Panc1 (cell line): ENCODE measurements around the gene SCFD1. TPM values are rescaled to one million over a fixed set of nuclear protein-coding genes. Genes with fewer than 3 reads are reported as not detected.

Source experiments
- ATAC-seq: fragments of 200-7000 bp; cut with Tn5 transposase; 2 replicates; pipeline ENCODE4 v1.9.1; 2020; ENCODE audit warnings: mild to moderate bottlenecking, moderate library complexity
- BruUV-seq: library from RNA; stranded (reverse); fragments of 400-500 nt; replicated peaks from 2 replicates; lab custom pipeline; 2021; lab: Mats Ljungman, UMichigan
- CTCF ChIA-PET: fragments of 300-600 bp; sonication (Branson Sonifier 250); formaldehyde crosslinking; loops from one replicate; lab custom pipeline; 2022; ENCODE audit warnings: antibody characterized with exemption; lab: Charles Lee
- POLR2A ChIA-PET: fragments of 300-600 bp; sonication (Branson Sonifier 250); formaldehyde crosslinking; loops from one replicate; lab custom pipeline; 2022; ENCODE audit warnings: antibody characterized with exemption; lab: Charles Lee
- DNase-seq: peaks from one replicate; pipeline ENCODE4 v3.0.0-alpha.2; 2010; ENCODE audit warnings: low read depth, low spot score
- H3K27ac ChIP-seq: 2 replicates; pipeline ENCODE4 v1.5.1; 2011; ENCODE audit warnings: mild to moderate bottlenecking, low read length, inconsistent platforms
- H3K27me3 ChIP-seq: fragments of 200-500 bp; sonication (Bioruptor generic); 2 replicates; pipeline ENCODE4 v1.6.0; 2014; ENCODE audit warnings: low read length, inconsistent platforms; ENCODE audit not compliant: control insufficient read depth, insufficient read depth
- H3K36me3 ChIP-seq: fragments of 200-500 bp; sonication (Bioruptor generic); 2 replicates; pipeline ENCODE4 v1.5.1; 2014; ENCODE audit warnings: inconsistent platforms, mild to moderate bottlenecking, low read length, moderate library complexity; ENCODE audit not compliant: control insufficient read depth, insufficient read depth
- H3K4me1 ChIP-seq: 2 replicates; pipeline ENCODE4 v1.5.1; 2011; ENCODE audit warnings: inconsistent platforms, mild to moderate bottlenecking, low read length, moderate library complexity; ENCODE audit not compliant: control insufficient read depth, insufficient read depth
- H3K4me3 ChIP-seq, 2 experiments: 2 replicates each; pipeline ENCODE4 v1.5.1; 2011 to 2012; ENCODE audit warnings: low read depth in 2 of 2, low read length in 2 of 2, mild to moderate bottlenecking in 2 of 2, inconsistent platforms in 1 of 2, moderate library complexity in 1 of 2
- H3K9me3 ChIP-seq: fragments of 200-500 bp; sonication (Bioruptor generic); 2 replicates; pipeline ENCODE4 v1.5.1; 2014; ENCODE audit warnings: low read depth, mild to moderate bottlenecking, inconsistent platforms, low read length, moderate library complexity; ENCODE audit not compliant: control insufficient read depth, insufficient read depth
- CTCF ChIP-seq: fragments of 450-650 bp; IDR thresholded peaks from 2 replicates; pipeline ENCODE4 v1.5.1; 2017; ENCODE audit warnings: mild to moderate bottlenecking
- POLR2AphosphoS5 ChIP-seq: IDR thresholded peaks from 2 replicates; pipeline ENCODE4 v1.6.1; 2012; ENCODE audit warnings: mild to moderate bottlenecking, low read depth, low read length, moderate library complexity
- REST ChIP-seq, 2 experiments: IDR thresholded peaks; 2 replicates each; pipeline ENCODE4 v1.6.1; 2011 to 2012; ENCODE audit warnings: low read depth in 2 of 2, control low read depth in 1 of 2, low read length in 1 of 2, mild to moderate bottlenecking in 1 of 2, moderate library complexity in 1 of 2; ENCODE audit not compliant: insufficient read depth in 1 of 2
- SIN3A ChIP-seq: IDR thresholded peaks from 2 replicates; pipeline ENCODE4 v1.6.1; 2012; ENCODE audit warnings: low read depth, mild to moderate bottlenecking, low read length, moderate library complexity, borderline replicate concordance; ENCODE audit not compliant: insufficient read depth
- TCF7L2 ChIP-seq: IDR thresholded peaks from 2 replicates; pipeline ENCODE4 v1.6.1; 2011; ENCODE audit warnings: mild to moderate bottlenecking, low read depth, low read length, inconsistent platforms
- in situ Hi-C: cut with HindIII; loops from 2 replicates; pipeline ENCODE4 v1.10.0; 2016; ENCODE audit warnings: low sequenced_read_pairs, low pct_unique_long_range_greater_than_20kb
- intact Hi-C: fragments of 100-400 bp; cut with micrococcal nuclease; formaldehyde crosslinking; loops from one replicate; pipeline ENCODE4 v1.10.0; 2022; ENCODE audit not compliant: unreplicated experiment
- total RNA-seq: library from RNA; stranded (reverse); gene quantifications from one replicate; pipeline ENCODE4 v1.2.1, GENCODE V29; 2021; ENCODE audit not compliant: unreplicated experiment

Gene SCFD1
- total RNA-seq, 1 experiment from 2014 or later: 43.8 TPM

- no peaks in the 10 kb centered on the region for H3K27me3 ChIP-seq
- POLR2A ChIA-PET: interaction anchor here (0.6 kb wide), 1 partner anchor 489 kb away, joined by 7 read pairs; no protein-coding TSS in a partner anchor
- no TSS peak for BruUV-seq
- ATAC-seq (no peak), DNase-seq (no peak)
- CTCF ChIA-PET: no interaction called here
- no peaks in the 10 kb centered on the region for H3K9me3 ChIP-seq
- H3K27ac ChIP-seq: no peak overlapping the region
- H3K4me1 ChIP-seq: no peaks in the 10 kb centered on the region
- TF ChIP-seq SIN3A: no peak
- no peak overlapping the region for H3K4me3 ChIP-seq
- intact Hi-C loops: no loop called here
- peaks cover 4% of the 10 kb centered on the region; the same call in 1 of the 2 replicates for H3K36me3 ChIP-seq
- in situ Hi-C loops: no loop called here
Measured at GRCh38 chr14:30645600-30645999, 23.5 kb downstream of the SCFD1 start.

GRCh38 chr14:30648471-30648870 lies 26.4 kb downstream of the SCFD1 start:
- TF ChIP-seq POLR2AphosphoS5 (no peak), REST (IDR thresholded peaks at IDR 0.05; ENCODE audit: insufficient read depth in 1 of 2, low read depth in 2 of 2, low read length in 1 of 2) (no peak), CTCF (no peak), TCF7L2 (no peak)
- in situ Hi-C loops: no loop called here
- ChIA-PET CTCF (no interaction called here), POLR2A (no interaction called here)
- Histone ChIP-seq H3K4me3 (no peak overlapping the region), H3K4me1 (no peaks in the 10 kb centered on the region), H3K36me3 (peaks cover 6% of the 10 kb centered on the region; the same call in 1 of the 2 replicates), H3K27me3 (no peaks in the 10 kb centered on the region), H3K27ac (no peak overlapping the region), H3K9me3 (no peaks in the 10 kb centered on the region)
- DNase-seq (no peak), ATAC-seq (no peak)
- no TSS peak for BruUV-seq
- intact Hi-C loops: no loop called here

GRCh38 chr14:30651937-30652336 lies 29.8 kb downstream of the SCFD1 start:
- H3K9me3 ChIP-seq: no peaks in the 10 kb centered on the region
- BruUV-seq: no TSS peak
- peaks cover 12% of the 10 kb centered on the region; the same call in 1 of the 2 replicates for H3K36me3 ChIP-seq
- TF ChIP-seq REST (IDR thresholded peaks at IDR 0.05; ENCODE audit: insufficient read depth in 1 of 2, low read depth in 2 of 2, low read length in 1 of 2) (no peak), POLR2AphosphoS5 (no peak), TCF7L2 (no peak), CTCF (no peak), SIN3A (no peak)
- H3K4me1 ChIP-seq: no peaks in the 10 kb centered on the region
- no peak overlapping the region for H3K4me3 ChIP-seq
- CTCF ChIA-PET: no interaction called here
- ATAC-seq: no peak
- H3K27me3 ChIP-seq: no peaks in the 10 kb centered on the region
- no peak overlapping the region for H3K27ac ChIP-seq
- intact Hi-C loops: no loop called here
- DNase-seq: no peak
- in situ Hi-C loops: no loop called here
- POLR2A ChIA-PET: no interaction called here
